ENCODE measurements around the gene CYP4V2.
"Not testable (repeated sequence)": the region's sequence is repeated elsewhere in the genome, so short reads cannot be mapped to it uniquely, and the experiment has no call there.

DNA sequence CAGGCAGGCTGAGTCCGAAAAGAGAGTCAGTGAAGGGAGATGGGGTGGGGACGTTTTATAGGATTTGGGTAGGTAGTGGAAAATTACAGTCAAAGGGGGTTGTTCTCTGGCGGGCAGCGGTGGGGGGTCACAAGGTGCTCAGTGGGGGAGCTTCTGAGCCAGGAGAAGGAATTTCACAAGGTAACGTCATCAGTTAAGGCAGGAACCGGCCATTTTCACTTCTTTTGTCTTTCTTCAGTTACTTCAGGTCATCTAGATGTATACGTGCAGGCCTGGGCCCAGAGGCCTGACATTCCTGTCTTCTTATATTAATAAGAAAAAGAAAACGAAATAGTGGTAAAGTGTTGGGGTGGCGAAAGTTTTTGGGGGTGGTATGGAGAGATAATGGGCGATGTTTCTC lies 50.7 kb downstream of the CYP4V2 start:
- not testable (repeated sequence) for TF ChIP-seq POLR2A (IDR thresholded peaks at IDR 0.05)
- TF ChIP-seq, protein P1, sequence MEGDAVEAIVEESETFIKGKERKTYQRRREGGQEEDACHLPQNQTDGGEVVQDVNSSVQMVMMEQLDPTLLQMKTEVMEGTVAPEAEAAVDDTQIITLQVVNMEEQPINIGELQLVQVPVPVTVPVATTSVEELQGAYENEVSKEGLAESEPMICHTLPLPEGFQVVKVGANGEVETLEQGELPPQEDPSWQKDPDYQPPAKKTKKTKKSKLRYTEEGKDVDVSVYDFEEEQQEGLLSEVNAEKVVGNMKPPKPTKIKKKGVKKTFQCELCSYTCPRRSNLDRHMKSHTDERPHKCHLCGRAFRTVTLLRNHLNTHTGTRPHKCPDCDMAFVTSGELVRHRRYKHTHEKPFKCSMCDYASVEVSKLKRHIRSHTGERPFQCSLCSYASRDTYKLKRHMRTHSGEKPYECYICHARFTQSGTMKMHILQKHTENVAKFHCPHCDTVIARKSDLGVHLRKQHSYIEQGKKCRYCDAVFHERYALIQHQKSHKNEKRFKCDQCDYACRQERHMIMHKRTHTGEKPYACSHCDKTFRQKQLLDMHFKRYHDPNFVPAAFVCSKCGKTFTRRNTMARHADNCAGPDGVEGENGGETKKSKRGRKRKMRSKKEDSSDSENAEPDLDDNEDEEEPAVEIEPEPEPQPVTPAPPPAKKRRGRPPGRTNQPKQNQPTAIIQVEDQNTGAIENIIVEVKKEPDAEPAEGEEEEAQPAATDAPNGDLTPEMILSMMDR (IDR thresholded peaks at IDR 0.05) = not testable (repeated sequence)

Measured in lower leg skin (tissue), 3 donors.